Neuronal stem cell (in vitro differentiated cells): ENCODE measurements around the gene SSTR5.

Experiments used
- DNase-seq: peaks from one replicate; pipeline ENCODE4 v3.0.0-alpha.2; 2013; ENCODE audit warnings: low spot score
- H2AFZ ChIP-seq: one replicate; pipeline ENCODE4 v1.6.1; 2013; ENCODE audit warnings: mild to moderate bottlenecking, low read length, inconsistent platforms
- H2AK5ac ChIP-seq: 2 replicates; pipeline ENCODE4 v1.6.1; 2013; ENCODE audit warnings: low read depth, mild to moderate bottlenecking, inconsistent platforms, low read length, moderate library complexity, mixed read lengths
- H2BK120ac ChIP-seq: 2 replicates; pipeline ENCODE4 v1.6.1; 2013; ENCODE audit warnings: low read depth, mild to moderate bottlenecking, inconsistent platforms, low read length, moderate library complexity, mixed read lengths
- H2BK12ac ChIP-seq: one replicate; pipeline ENCODE4 v1.6.1; 2013; ENCODE audit warnings: low read length, inconsistent platforms
- H2BK15ac ChIP-seq: 2 replicates; pipeline ENCODE4 v1.6.1; 2013; ENCODE audit warnings: mild to moderate bottlenecking, low read length, inconsistent platforms, mixed read lengths
- H2BK5ac ChIP-seq: one replicate; pipeline ENCODE4 v1.6.1; 2013; ENCODE audit warnings: inconsistent platforms, mild to moderate bottlenecking, low read length, moderate library complexity
- H3K14ac ChIP-seq: one replicate; pipeline ENCODE4 v1.6.1; 2013; ENCODE audit warnings: low read length, inconsistent platforms
- H3K18ac ChIP-seq: 2 replicates; pipeline ENCODE4 v1.6.1; 2013; ENCODE audit warnings: low read length, inconsistent platforms
- H3K23ac ChIP-seq: 2 replicates; pipeline ENCODE4 v1.6.1; 2013; ENCODE audit warnings: low read depth, mild to moderate bottlenecking, mixed read lengths, low read length, inconsistent platforms; ENCODE audit not compliant: poor library complexity
- H3K27ac ChIP-seq: replicated peaks from 3 replicates; pipeline ENCODE4 v1.5.1; 2013; ENCODE audit warnings: low read length, inconsistent platforms
- H3K27me3 ChIP-seq, 3 experiments: 2 replicates each; pipeline ENCODE4 v1.6.1; 2013; ENCODE audit warnings: low read length in 3 of 3, mild to moderate bottlenecking in 2 of 3, inconsistent platforms in 1 of 3, low read depth in 1 of 3, mixed read lengths in 1 of 3, moderate library complexity in 1 of 3; ENCODE audit not compliant: control insufficient read depth in 3 of 3, insufficient read depth in 3 of 3
- H3K36me3 ChIP-seq, 2 donors: replicated peaks in 1 of 2; 2 replicates each; pipeline ENCODE4 v1.6.1; 2013; ENCODE audit warnings: low read length in 2 of 2; ENCODE audit not compliant: control insufficient read depth in 2 of 2, insufficient read depth in 2 of 2
- H3K4ac ChIP-seq: 2 replicates; pipeline ENCODE4 v1.6.1; 2013; ENCODE audit warnings: inconsistent platforms, mild to moderate bottlenecking, low read length, moderate library complexity
- H3K4me1 ChIP-seq, 2 donors: 1 replicate in 1 of 2; 2 replicates in 1 of 2; pipeline ENCODE4 v1.6.1; 2013; ENCODE audit warnings: low read length in 2 of 2, low read depth in 1 of 2; ENCODE audit not compliant: control insufficient read depth in 2 of 2, insufficient read depth in 1 of 2
- H3K4me2 ChIP-seq: one replicate; pipeline ENCODE4 v1.6.1; 2013; ENCODE audit warnings: mild to moderate bottlenecking, low read length, inconsistent platforms; ENCODE audit not compliant: insufficient read depth, poor library complexity, severe bottlenecking
- H3K4me3 ChIP-seq, 2 donors: 2 replicates each; pipeline ENCODE4 v1.5.1; 2013; ENCODE audit warnings: low read length in 2 of 2, mild to moderate bottlenecking in 2 of 2, inconsistent platforms in 1 of 2, moderate library complexity in 1 of 2
- H3K79me1 ChIP-seq: one replicate; pipeline ENCODE4 v1.6.1; 2013; ENCODE audit warnings: low read depth, mild to moderate bottlenecking, inconsistent platforms, low read length, moderate library complexity
- H3K9ac ChIP-seq: one replicate; pipeline ENCODE4 v1.6.1; 2013; ENCODE audit warnings: mild to moderate bottlenecking, low read depth, low read length, inconsistent platforms; ENCODE audit not compliant: poor library complexity
- H3K9me3 ChIP-seq, 2 donors: replicated peaks in 1 of 2; 2 replicates each; pipeline versions ENCODE3 to v1.6.1; 2013; ENCODE audit warnings: low read length in 2 of 2, mild to moderate bottlenecking in 2 of 2, inconsistent platforms in 1 of 2, low read depth in 1 of 2, mixed read lengths in 1 of 2, moderate library complexity in 1 of 2; ENCODE audit not compliant: control insufficient read depth in 2 of 2, insufficient read depth in 1 of 2
- H4K8ac ChIP-seq: one replicate; pipeline ENCODE4 v1.6.1; 2013; ENCODE audit warnings: low read depth, mild to moderate bottlenecking, inconsistent platforms, low read length, moderate library complexity
- H4K91ac ChIP-seq: one replicate; pipeline ENCODE4 v1.6.1; 2013; ENCODE audit warnings: low read length, low read depth, mild to moderate bottlenecking, inconsistent platforms; ENCODE audit not compliant: poor library complexity
- whole genome bisulfite sequencing, 2 donors: extraction: QIAGEN DNeasy Blood & Tissue Kit; methylation state at CpG; one replicate each; pipeline ENCODE4 v1.1.7; 2013; ENCODE audit warnings: missing lambda C conversion rate in 2 of 2, mixed read lengths in 1 of 2; ENCODE audit not compliant: insufficient read length in 2 of 2, insufficient replicate concordance in 1 of 2; ENCODE audit errors: extremely low coverage in 2 of 2; 5-methylcytosine and 5-hydroxymethylcytosine counted together

SSTR5 gene

GRCh38 chr16:1061769-1062505 lies 10.6 kb upstream of the SSTR5 start:
- Histone ChIP-seq H3K23ac (peak overlapping the region; percentile 65), H3K9me3 (peaks cover 4 to 12% of the 10 kb centered on the region in 2 donors), H2BK120ac (peak overlapping the region; percentile 47), H3K4ac (no peak overlapping the region), H3K4me2 (no peak overlapping the region), H3K27me3 (peaks cover 0 to 11% (median 0%) of the 10 kb centered on the region in 3 experiments), H4K91ac (no peak overlapping the region), H2BK15ac (peak overlapping the region; percentile 26), H2BK5ac (no peak overlapping the region), H3K4me3 (no peak overlapping the region), H2AFZ (no peak overlapping the region), H3K79me1 (no peaks in the 10 kb centered on the region), H3K36me3 (no peaks in the 10 kb centered on the region), H3K9ac (peak overlapping the region; percentile 21), H3K4me1 (no peaks in the 10 kb centered on the region), H2AK5ac (peak overlapping the region; percentile 99), H3K18ac (peak overlapping the region; percentile 57), H2BK12ac (no peak overlapping the region), H3K27ac (no peak overlapping the region), H4K8ac (no peak overlapping the region), H3K14ac (no peak overlapping the region)
- no peak for DNase-seq
- no CpG with 5 or more reads among the region's 43 CpGs for WGBS, 2 donors

- H3K36me3 ChIP-seq: no peaks in the 10 kb centered on the region
- H3K4ac ChIP-seq: peak overlapping the region; percentile 76
- H3K4me2 ChIP-seq: no peak overlapping the region
- no peak overlapping the region for H4K91ac ChIP-seq
- no peak overlapping the region for H4K8ac ChIP-seq
- peak overlapping the region; percentile 92 for H2BK15ac ChIP-seq
- no peak overlapping the region for H3K4me3 ChIP-seq
- peak overlapping the region; percentile 41 for H2BK12ac ChIP-seq
- H2AK5ac ChIP-seq: peak overlapping the region; percentile 99
- peaks cover 0 to 11% (median 0%) of the 10 kb centered on the region in 3 experiments for H3K27me3 ChIP-seq
- H2BK5ac ChIP-seq: peak overlapping the region; percentile 66
- H3K9ac ChIP-seq: no peak overlapping the region
- H3K9me3 ChIP-seq: peaks cover 2 to 8% of the 10 kb centered on the region in 2 donors
- H3K79me1 ChIP-seq: no peaks in the 10 kb centered on the region
- H3K14ac ChIP-seq: peak overlapping the region; percentile 71
- H3K18ac ChIP-seq: peak overlapping the region; percentile 76
- H2AFZ ChIP-seq: no peak overlapping the region
- no peak overlapping the region for H3K27ac ChIP-seq
- H2BK120ac ChIP-seq: no peak overlapping the region
- H3K23ac ChIP-seq: peak overlapping the region; percentile 12
- no CpG with 5 or more reads among the region's 20 CpGs for WGBS, 2 donors
- DNase-seq: no peak
- H3K4me1 ChIP-seq: no peaks in the 10 kb centered on the region
These were observed 9.7 kb upstream of the SSTR5 start for GRCh38 chr16:1062895-1063294.

GRCh38 chr16:1063728-1064127 lies 8.8 kb upstream of the SSTR5 start:
- Histone ChIP-seq H3K4me1 (no peaks in the 10 kb centered on the region), H3K4ac (no peak overlapping the region), H2BK12ac (no peak overlapping the region), H3K4me2 (no peak overlapping the region), H3K9ac (no peak overlapping the region), H3K18ac (no peak overlapping the region), H3K79me1 (no peaks in the 10 kb centered on the region), H2BK15ac (no peak overlapping the region), H3K36me3 (no peaks in the 10 kb centered on the region), H2BK120ac (no peak overlapping the region), H3K27me3 (peaks cover 0 to 18% (median 0%) of the 10 kb centered on the region in 3 experiments), H3K4me3 (no peak overlapping the region), H4K8ac (no peak overlapping the region), H2AFZ (no peak overlapping the region), H3K27ac (no peak overlapping the region), H3K14ac (peak overlapping the region; percentile 90), H3K9me3 (peaks cover 2 to 8% of the 10 kb centered on the region in 2 donors), H2BK5ac (no peak overlapping the region), H4K91ac (no peak overlapping the region), H3K23ac (no peak overlapping the region), H2AK5ac (peak overlapping the region; percentile 99)
- DNase-seq: no peak
- WGBS, 2 donors: no CpG with 5 or more reads among the region's 21 CpGs

GRCh38 chr16:1065469-1066128 lies 6.9 kb upstream of the SSTR5 start:
- Histone ChIP-seq H3K27ac (no peak overlapping the region), H2AFZ (no peak overlapping the region), H4K91ac (no peak overlapping the region), H3K9me3 (no peaks in the 10 kb centered on the region), H4K8ac (peak overlapping the region; percentile 17), H3K27me3 (peaks cover 0 to 27% (median 0%) of the 10 kb centered on the region in 3 experiments), H3K36me3 (no peaks in the 10 kb centered on the region), H3K4me2 (no peak overlapping the region), H2AK5ac (peak overlapping the region; percentile 88), H3K18ac (peak overlapping the region; percentile 71), H3K4me1 (peaks cover 2 to 8% of the 10 kb centered on the region in 2 donors), H2BK120ac (peak overlapping the region; percentile 47), H2BK15ac (no peak overlapping the region), H3K9ac (no peak overlapping the region), H3K14ac (no peak overlapping the region), H2BK5ac (no peak overlapping the region), H2BK12ac (no peak overlapping the region), H3K4me3 (no peak overlapping the region), H3K4ac (no peak overlapping the region), H3K23ac (no peak overlapping the region), H3K79me1 (no peaks in the 10 kb centered on the region)
- WGBS, 2 donors: no CpG with 5 or more reads among the region's 55 CpGs
- DNase-seq: no peak
